ENCODE data around the gene KIAA1671. TPM values are rescaled to one million over a fixed set of nuclear protein-coding genes. Genes with fewer than 3 reads are reported as not detected.

The KIAA1671 gene
- total and polyA plus RNA-seq, 2 of the 13 experiments (the other 11 are each of a cell fraction or from before 2014, with no cell fraction given) = 13.5 to 13.6 TPM

- H2AFZ ChIP-seq (ENCODE audit: low read length) = no peak within 1 kb of the TSS
- no peak for ATAC-seq
- no peak within 1 kb of the TSS for H3K4me3 ChIP-seq (replicated peaks in 1 of 3; ENCODE audit: insufficient read depth in 1 of 3, low read depth in 2 of 3, low read length in 3 of 3)
- FAIRE-seq = no peak
- TF ChIP-seq ZNF24 (IDR thresholded peaks at IDR 0.05) (no peak), ZBTB8A (CRISPR knock-in tag; IDR thresholded peaks at IDR 0.05; ENCODE audit: borderline replicate concordance, low read depth) (no peak), DBP (CRISPR knock-in tag; IDR thresholded peaks at IDR 0.05; ENCODE audit: not compliant biosample characterization) (no peak), GTF2F1 (IDR thresholded peaks at IDR 0.05; ENCODE audit: low read length) (no peak), CSRNP2 (CRISPR knock-in tag; conservative IDR thresholded peaks at IDR 0.05; ENCODE audit: low read depth) (no peak), DNMT1 (CRISPR knock-in tag; IDR thresholded peaks at IDR 0.05) (no peak), ZKSCAN8 (CRISPR knock-in tag; IDR thresholded peaks at IDR 0.05; ENCODE audit: borderline replicate concordance) (no peak), ZNF790 (CRISPR knock-in tag; IDR thresholded peaks at IDR 0.05; ENCODE audit: borderline replicate concordance) (no peak), HIVEP1 (CRISPR knock-in tag; IDR thresholded peaks at IDR 0.05) (no peak), ZFAT (CRISPR knock-in tag; conservative IDR thresholded peaks at IDR 0.05) (no peak)
- DNase-seq (ENCODE audit: low spot score) = no peak
- H3K4me1 ChIP-seq (ENCODE audit: insufficient read depth, low read length) = 0 out of 2 replicates have a peak, but pooled peaks cover 7% of the 10 kb centered on the region
- no peaks in the 10 kb centered on the region for H3K36me3 ChIP-seq (replicated peaks in 1 of 2; ENCODE audit: control insufficient read depth in 1 of 2, insufficient read depth in 2 of 2, low read length in 2 of 2)
- H4K20me1 ChIP-seq (ENCODE audit: insufficient read depth, low read length) = no peaks in the 10 kb centered on the region
- WGBS (ENCODE audit: low lambda C conversion rate) = 72% methylated on average over 18 of the region's 19 CpGs
- ChIA-PET POLR2A (no interaction called here), CTCF (ENCODE audit: low intra/inter-chr PET ratio, low total read pairs) (no interaction called here)
- intact Hi-C loops (cut with micrococcal nuclease; ENCODE audit: unreplicated experiment) = no loop called here
- no TSS peak for BruUV-seq (replicated peaks)
- H3K9ac ChIP-seq (ENCODE audit: insufficient read depth, low read depth, low read length) = no peak within 1 kb of the TSS
- no peak within 1 kb of the TSS for H3K27ac ChIP-seq (ENCODE audit: extremely low read length, insufficient read depth, low read length)
- H3K27me3 ChIP-seq (ENCODE audit: control insufficient read depth in 1 of 2, insufficient read depth in 2 of 2, low read length in 2 of 2) = peaks cover 1 to 30% of the 10 kb centered on the region in 2 experiments; a peak in 3 of 5 replicates
- H3K4me2 ChIP-seq (ENCODE audit: low read depth, low read length) = no peak within 1 kb of the TSS
- in situ Hi-C loops (cut with HindIII; ENCODE audit: extremely low pct_ligation_motif_present, low pct_unique_long_range_greater_than_20kb) = no loop called here
- H3K9me3 ChIP-seq (ENCODE audit: low read length) = no peaks in the 10 kb centered on the region
- H3K79me2 ChIP-seq (ENCODE audit: insufficient read depth, low read length) = no peaks in the 10 kb centered on the region
Observed at GRCh38 chr22:25219211-25219689, 266.7 kb downstream of the KIAA1671 start, which contains the start of gene CRYBB2. Gene CRYBB2 (plus strand): TSS chr22:25219639. CDS start chr22:25221430, 1,791 bp downstream.
